Omental fat pad (tissue), 4 donors: ENCODE data around the gene ABCG4. TPM values are rescaled to one million over a fixed set of nuclear protein-coding genes. Genes with fewer than 3 reads are reported as not detected.
"Not testable (repeated sequence)": the region's sequence is repeated elsewhere in the genome, so short reads cannot be mapped to it uniquely, and the experiment has no call there.

Experiments used
- ATAC-seq: fragments of 150-250 bp; one replicate; pipeline ENCODE4 v1.9.1; 2016; ENCODE audit warnings: mild to moderate bottlenecking, moderate library complexity; ENCODE audit not compliant: low FRiP score
- DNase-seq: peaks from one replicate; pipeline ENCODE4 v3.0.0-alpha.2; 2019; ENCODE audit warnings: low spot score
- total RNA-seq, 4 donors: library from RNA; depleted of rRNA; stranded (reverse); fragments of >200 nt; gene quantifications; one replicate each; pipeline ENCODE4 v1.1.0, GENCODE V29; 2016
- TF ChIP-seq, protein P1 (sequence below), 3 donors: fragments of 450-650 bp; IDR thresholded peaks; one replicate each; pipeline ENCODE4 v1.5.1; 2016 to 2017; ENCODE audit warnings: antibody characterized with exemption in 3 of 3, mild to moderate bottlenecking in 3 of 3, moderate library complexity in 2 of 3

ABCG4 gene
- total RNA-seq, 4 donors from 2014 or later: 0.09 to 0.32 TPM; not detected in 2

DNA sequence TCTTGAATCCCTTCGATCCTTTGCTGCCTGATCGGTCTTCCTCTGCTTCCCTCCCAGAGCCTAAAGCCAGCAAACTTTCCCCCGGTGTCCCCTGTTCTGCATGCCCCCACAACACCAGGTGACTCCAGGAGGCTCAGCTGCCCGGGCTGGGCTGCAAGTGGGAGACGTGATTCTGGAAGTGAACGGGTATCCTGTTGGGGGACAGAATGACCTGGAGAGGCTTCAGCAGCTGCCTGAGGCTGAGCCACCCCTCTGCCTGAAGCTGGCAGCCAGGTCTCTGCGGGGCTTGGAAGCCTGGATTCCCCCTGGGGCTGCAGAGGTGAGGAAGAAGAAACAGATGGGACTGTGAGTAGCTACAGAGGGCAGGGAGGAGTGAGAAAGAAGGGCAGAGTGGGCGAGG lies 40.0 kb downstream of the ABCG4 start:
- TF ChIP-seq, protein P1, sequence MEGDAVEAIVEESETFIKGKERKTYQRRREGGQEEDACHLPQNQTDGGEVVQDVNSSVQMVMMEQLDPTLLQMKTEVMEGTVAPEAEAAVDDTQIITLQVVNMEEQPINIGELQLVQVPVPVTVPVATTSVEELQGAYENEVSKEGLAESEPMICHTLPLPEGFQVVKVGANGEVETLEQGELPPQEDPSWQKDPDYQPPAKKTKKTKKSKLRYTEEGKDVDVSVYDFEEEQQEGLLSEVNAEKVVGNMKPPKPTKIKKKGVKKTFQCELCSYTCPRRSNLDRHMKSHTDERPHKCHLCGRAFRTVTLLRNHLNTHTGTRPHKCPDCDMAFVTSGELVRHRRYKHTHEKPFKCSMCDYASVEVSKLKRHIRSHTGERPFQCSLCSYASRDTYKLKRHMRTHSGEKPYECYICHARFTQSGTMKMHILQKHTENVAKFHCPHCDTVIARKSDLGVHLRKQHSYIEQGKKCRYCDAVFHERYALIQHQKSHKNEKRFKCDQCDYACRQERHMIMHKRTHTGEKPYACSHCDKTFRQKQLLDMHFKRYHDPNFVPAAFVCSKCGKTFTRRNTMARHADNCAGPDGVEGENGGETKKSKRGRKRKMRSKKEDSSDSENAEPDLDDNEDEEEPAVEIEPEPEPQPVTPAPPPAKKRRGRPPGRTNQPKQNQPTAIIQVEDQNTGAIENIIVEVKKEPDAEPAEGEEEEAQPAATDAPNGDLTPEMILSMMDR (IDR thresholded peaks at IDR 0.05): no peak
- no peak for ATAC-seq
- DNase-seq: no peak

DNA sequence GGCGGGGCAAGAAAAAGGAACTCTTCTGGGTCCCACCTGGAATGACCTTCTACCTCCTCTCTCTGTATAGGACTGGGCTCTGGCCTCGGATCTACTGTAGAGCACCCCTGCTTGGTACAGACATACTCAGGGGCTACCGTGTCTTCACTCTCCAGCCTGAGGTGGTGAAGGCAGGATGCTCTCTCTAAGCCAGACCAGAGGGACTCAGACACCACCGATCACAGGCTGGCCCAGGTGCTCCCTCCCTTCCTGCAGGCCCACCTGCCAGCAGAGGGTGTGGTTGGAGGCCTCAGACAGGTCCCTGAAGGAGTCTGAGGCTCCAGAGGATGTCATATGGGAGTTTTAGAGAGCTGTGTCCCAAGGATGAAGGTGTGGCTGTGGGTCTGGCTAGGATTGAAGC lies 40.5 kb downstream of the ABCG4 start:
- ATAC-seq (no peak), DNase-seq (no peak)
- TF ChIP-seq, protein P1 (IDR thresholded peaks at IDR 0.05): no peak

- TF ChIP-seq, protein P1 (IDR thresholded peaks at IDR 0.05): no peak
- DNase-seq (no peak), ATAC-seq (no peak)
Measured at GRCh38 chr11:119190531-119190930, 41.7 kb downstream of the ABCG4 start.

DNA sequence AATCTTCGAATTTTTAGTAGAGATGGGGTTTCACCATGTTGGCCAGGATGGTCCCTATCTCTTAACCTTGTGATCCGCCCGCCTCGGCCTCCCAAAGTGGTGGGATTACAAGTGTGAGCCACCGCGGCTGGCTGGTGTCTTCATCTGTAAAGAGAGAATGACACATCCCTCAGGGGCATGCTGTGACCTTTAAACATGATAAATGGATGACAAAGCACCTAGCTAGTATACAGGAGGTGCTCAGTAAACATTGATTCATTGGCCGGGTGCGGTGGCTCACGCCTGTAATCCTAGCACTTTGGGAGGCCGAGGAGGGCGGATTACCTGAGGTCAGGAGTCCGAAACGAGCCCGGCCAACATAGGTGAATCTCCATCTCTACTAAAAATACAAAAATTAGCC lies 42.4 kb downstream of the ABCG4 start:
- DNase-seq, ATAC-seq: not testable (repeated sequence)

DNA sequence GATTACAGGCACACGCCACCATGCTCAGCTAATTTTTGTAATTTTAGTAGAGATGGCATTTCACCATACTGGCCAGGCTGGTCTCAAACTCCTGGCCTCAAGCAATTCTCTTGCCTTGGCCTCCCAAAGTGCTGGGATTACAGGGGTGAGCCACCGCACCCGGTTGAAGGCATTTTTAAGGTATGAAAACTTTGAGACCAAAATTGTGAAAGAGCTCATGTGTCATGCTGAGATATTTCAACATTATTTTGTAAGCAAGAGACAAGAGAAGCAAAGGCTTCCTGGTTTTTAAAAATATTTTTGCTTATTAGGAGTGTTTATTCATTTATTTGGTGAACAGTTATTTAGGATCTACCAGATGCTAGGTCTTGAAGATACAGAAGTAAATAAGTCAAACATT lies 43.3 kb downstream of the ABCG4 start:
- DNase-seq (no peak), ATAC-seq (no peak)
- TF ChIP-seq, protein P1 (IDR thresholded peaks at IDR 0.05): no peak

DNA sequence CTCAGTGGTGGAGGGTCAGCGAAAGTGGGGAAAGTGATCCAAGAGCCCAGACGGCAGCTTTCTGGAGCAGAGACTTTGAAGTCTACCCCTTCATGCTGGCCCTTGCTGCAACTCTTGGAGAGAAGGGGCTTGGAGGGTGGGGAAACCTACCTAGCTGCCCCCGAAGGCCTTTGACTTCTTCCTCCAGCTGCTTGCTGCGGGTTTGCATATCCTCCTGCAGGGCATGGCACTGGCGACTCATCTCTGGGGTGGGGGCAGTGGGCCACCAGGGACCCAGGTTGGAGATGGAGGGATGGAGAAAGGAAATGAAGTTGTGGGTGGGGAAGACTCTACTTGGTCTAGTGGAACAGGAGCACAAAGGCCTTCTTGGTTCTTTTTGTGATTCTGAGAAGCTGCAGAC lies 44.1 kb downstream of the ABCG4 start:
- TF ChIP-seq, protein P1 (IDR thresholded peaks at IDR 0.05): no peak
- no peak for ATAC-seq
- DNase-seq: no peak

- TF ChIP-seq, protein P1 (IDR thresholded peaks at IDR 0.05): no peak
- ATAC-seq: no peak
- DNase-seq: no peak
Measured at GRCh38 chr11:119193626-119194025, 44.8 kb downstream of the ABCG4 start.
